ENCODE measurements around the gene IFITM2.
"Not testable (repeated sequence)": the region's sequence is repeated elsewhere in the genome, so short reads cannot be mapped to it uniquely, and the experiment has no call there.

GRCh38 chr11:268716-269145 lies 38.9 kb upstream of the IFITM2 start:
- TF ChIP-seq CTCF, POLR2A (IDR thresholded peaks at IDR 0.05): not testable (repeated sequence)
